Upper lobe of right lung (tissue), 1 donor: ENCODE measurements around the gene CHAF1A. TPM values are rescaled to one million over a fixed set of nuclear protein-coding genes. Genes with fewer than 3 reads are reported as not detected.

Experiments
- ATAC-seq: fragments of 200-7000 bp; cut with Tn5 transposase; one replicate; pipeline ENCODE4 v1.9.1; 2020; ENCODE audit warnings: mild to moderate bottlenecking, moderate library complexity
- DNase-seq: peaks from one replicate; pipeline ENCODE4 v3.0.0-alpha.2; 2020
- H3K27ac ChIP-seq: fragments of 200-600 bp; one replicate; pipeline ENCODE4 v1.8.0; 2022
- H3K27me3 ChIP-seq: fragments of 200-600 bp; one replicate; pipeline ENCODE4 v1.8.0; 2022; ENCODE audit warnings: mild to moderate bottlenecking
- H3K36me3 ChIP-seq: fragments of 200-600 bp; one replicate; pipeline ENCODE4 v1.8.0; 2022
- H3K4me1 ChIP-seq: fragments of 200-600 bp; one replicate; pipeline ENCODE4 v1.8.0; 2022
- H3K4me3 ChIP-seq: fragments of 200-600 bp; one replicate; pipeline ENCODE4 v1.8.0; 2022; ENCODE audit warnings: mild to moderate bottlenecking
- H3K9me3 ChIP-seq: fragments of 200-600 bp; one replicate; pipeline ENCODE4 v1.8.0; 2022
- CTCF ChIP-seq: fragments of 200-600 bp; IDR thresholded peaks from one replicate; pipeline ENCODE4 v1.8.0; 2022; ENCODE audit warnings: antibody characterized with exemption
- intact Hi-C: fragments of 100-400 bp; cut with DNase I; formaldehyde crosslinking; loops from one replicate; pipeline ENCODE4 v1.11.0; 2022
- total RNA-seq: library from RNA; stranded (reverse); fragmentation: NEBNext Ultra II Directional; extraction: Animal tissue kit (Norgen Biotek cat#: 25700); gene quantifications from one replicate; pipeline ENCODE4 v1.2.1, GENCODE V29; 2021
- donor health status: DM: no; HTN: yes; CAD: no; lungs with severe emphysema.

The CHAF1A gene
- total RNA-seq, 1 donor from 2014 or later: 10.8 TPM

- DNase-seq (no peak), ATAC-seq (no peak)
- no peak overlapping the region for H3K27ac ChIP-seq
- H3K4me3 ChIP-seq: no peak overlapping the region
- intact Hi-C loops: no loop called here
- no peak for TF ChIP-seq CTCF
- H3K9me3 ChIP-seq: no peaks in the 10 kb centered on the region
- H3K36me3 ChIP-seq: no peaks in the 10 kb centered on the region
- H3K27me3 ChIP-seq: no peaks in the 10 kb centered on the region
- H3K4me1 ChIP-seq: no peaks in the 10 kb centered on the region
Observed at GRCh38 chr19:4439243-4439642, 36.8 kb downstream of the CHAF1A start.

- intact Hi-C loops: no loop called here
- peaks cover 29% of the 10 kb centered on the region for H3K36me3 ChIP-seq
- DNase-seq: no peak
- H3K27me3 ChIP-seq: no peaks in the 10 kb centered on the region
- H3K4me3 ChIP-seq: no peak overlapping the region
- no peak overlapping the region for H3K27ac ChIP-seq
- no peaks in the 10 kb centered on the region for H3K4me1 ChIP-seq
- no peak for TF ChIP-seq CTCF
- no peak for ATAC-seq
- no peaks in the 10 kb centered on the region for H3K9me3 ChIP-seq
Observed at GRCh38 chr19:4441994-4442818, 39.8 kb downstream of the CHAF1A start.

GRCh38 chr19:4442819-4443146, 40.3 kb downstream of the CHAF1A start:
- Histone ChIP-seq H3K36me3 (peaks cover 35% of the 10 kb centered on the region), H3K9me3 (no peaks in the 10 kb centered on the region), H3K27ac (no peak overlapping the region), H3K27me3 (no peaks in the 10 kb centered on the region), H3K4me3 (no peak overlapping the region), H3K4me1 (no peaks in the 10 kb centered on the region)
- ATAC-seq: no peak
- no peak for DNase-seq
- intact Hi-C loops: no loop called here
- TF ChIP-seq CTCF: no peak

- no peak overlapping the region for H3K4me3 ChIP-seq
- no peaks in the 10 kb centered on the region for H3K4me1 ChIP-seq
- peaks cover 39% of the 10 kb centered on the region for H3K36me3 ChIP-seq
- ATAC-seq: no peak
- intact Hi-C loops: no loop called here
- no peak for TF ChIP-seq CTCF
- H3K27me3 ChIP-seq: no peaks in the 10 kb centered on the region
- no peaks in the 10 kb centered on the region for H3K9me3 ChIP-seq
- no peak for DNase-seq
- H3K27ac ChIP-seq: no peak overlapping the region
Observed at GRCh38 chr19:4443188-4443587, 40.7 kb downstream of the CHAF1A start.

- no peak for TF ChIP-seq CTCF
- Histone ChIP-seq H3K36me3 (peaks cover 48% of the 10 kb centered on the region), H3K4me3 (no peak overlapping the region), H3K4me1 (no peaks in the 10 kb centered on the region), H3K27ac (no peak overlapping the region), H3K9me3 (no peaks in the 10 kb centered on the region), H3K27me3 (no peaks in the 10 kb centered on the region)
- intact Hi-C loops: no loop called here
- ATAC-seq: no peak
- no peak for DNase-seq
Observed at GRCh38 chr19:4443966-4444764, 41.7 kb downstream of the CHAF1A start.
